Naive thymus-derived CD4-positive, alpha-beta T cell (primary cell): ENCODE data around the gene RUNX3. TPM values are rescaled to one million over a fixed set of nuclear protein-coding genes. Genes with fewer than 3 reads are reported as not detected.
A peak's percentile ranks its signal among the peaks of the same experiment; 100 is the strongest.
"Not testable (repeated sequence)": the region's sequence is repeated elsewhere in the genome, so short reads cannot be mapped to it uniquely, and the experiment has no call there.

Experiments
- ATAC-seq: fragments of 150-1000 bp; cut with Tn5 transposase; 2 replicates; pipeline ENCODE4 v1.10.0; 2021; ENCODE audit warnings: mild to moderate bottlenecking, moderate library complexity
- CTCF ChIA-PET: fragments of 350-600 bp; sonication (Branson Sonifier 250); formaldehyde crosslinking; loops from one replicate; lab custom pipeline; 2021; ENCODE audit warnings: antibody characterized with exemption; lab: Charles Lee
- POLR2A ChIA-PET: fragments of 350-600 bp; sonication (Branson Sonifier 250); formaldehyde crosslinking; loops from one replicate; lab custom pipeline; 2021; ENCODE audit warnings: antibody characterized with exemption, inconsistent platforms; lab: Charles Lee
- DNase-seq, 9 donors: peaks; one replicate each; pipeline versions ENCODE4 v3.0.0 to v3.0.0-alpha.2; 2020 to 2022; ENCODE audit warnings: mixed read lengths in 1 of 9
- H3K27ac ChIP-seq: one replicate; pipeline ENCODE4 v1.7.0; 2013; ENCODE audit warnings: mild to moderate bottlenecking, low read depth, low read length, moderate library complexity
- H3K27me3 ChIP-seq, 2 donors: one replicate each; pipeline ENCODE4 v1.7.0; 2013; ENCODE audit warnings: low read length in 2 of 2, mild to moderate bottlenecking in 2 of 2, moderate library complexity in 2 of 2; ENCODE audit not compliant: control insufficient read depth in 2 of 2, insufficient read depth in 2 of 2
- H3K36me3 ChIP-seq, 3 experiments: 1 replicate in 2 of 3; 2 replicates in 1 of 3; pipeline ENCODE4 v1.7.0; 2013; ENCODE audit warnings: low read length in 3 of 3, mild to moderate bottlenecking in 3 of 3, moderate library complexity in 1 of 3; ENCODE audit not compliant: insufficient read depth in 3 of 3, control insufficient read depth in 2 of 3
- H3K4me1 ChIP-seq, 2 donors: one replicate each; pipeline ENCODE4 v1.7.0; 2013; ENCODE audit warnings: low read length in 2 of 2, mild to moderate bottlenecking in 2 of 2, moderate library complexity in 1 of 2; ENCODE audit not compliant: control insufficient read depth in 2 of 2, insufficient read depth in 2 of 2
- H3K4me3 ChIP-seq: 2 replicates; pipeline ENCODE4 v1.7.0; 2013; ENCODE audit warnings: mild to moderate bottlenecking, low read length
- H3K9me3 ChIP-seq, 3 experiments: 1 replicate in 2 of 3; 2 replicates in 1 of 3; pipeline ENCODE4 v1.7.0; 2013; ENCODE audit warnings: low read length in 3 of 3; ENCODE audit not compliant: control insufficient read depth in 2 of 3
- H3K27ac Mint-ChIP-seq, 9 donors: one replicate each; pipeline ENCODE4 v1.8.0; 2020 to 2022; ENCODE audit warnings: mixed read lengths in 9 of 9, mild to moderate bottlenecking in 8 of 9, moderate library complexity in 5 of 9, inconsistent platforms in 2 of 9
- H3K27me3 Mint-ChIP-seq, 5 donors: one replicate each; pipeline ENCODE4 v1.8.0; 2021 to 2022; ENCODE audit warnings: mixed read lengths in 5 of 5, mild to moderate bottlenecking in 1 of 5
- H3K36me3 Mint-ChIP-seq, 5 donors: one replicate each; pipeline ENCODE4 v1.8.0; 2020 to 2022; ENCODE audit warnings: mixed read lengths in 5 of 5, mild to moderate bottlenecking in 3 of 5, inconsistent platforms in 1 of 5
- H3K4me1 Mint-ChIP-seq, 7 donors: one replicate each; pipeline ENCODE4 v1.8.0; 2020 to 2022; ENCODE audit warnings: mixed read lengths in 7 of 7, mild to moderate bottlenecking in 3 of 7, inconsistent platforms in 1 of 7
- H3K4me3 Mint-ChIP-seq, 10 donors: one replicate each; pipeline ENCODE4 v1.8.0; 2020 to 2022; ENCODE audit warnings: mild to moderate bottlenecking in 10 of 10, mixed read lengths in 10 of 10, moderate library complexity in 6 of 10, inconsistent platforms in 2 of 10
- H3K9me3 Mint-ChIP-seq, 11 donors: one replicate each; pipeline ENCODE4 v1.8.0; 2020 to 2022; ENCODE audit warnings: mixed read lengths in 11 of 11, mild to moderate bottlenecking in 4 of 11, inconsistent platforms in 1 of 11, moderate library complexity in 1 of 11
- intact Hi-C, 2 donors: fragments of 100-400 bp; cut with micrococcal nuclease; formaldehyde crosslinking; loops; one replicate each; pipeline ENCODE4 v1.15.1; 2023
- polyA plus RNA-seq, 2 donors: library from polyadenylated mRNA; unstranded; fragments of 300-500 nt; fragmentation: Illumina TruSeq; gene quantifications; one replicate each; pipeline ENCODE4 v1.2.3, GENCODE V29; 2021
- total RNA-seq, 6 experiments: library from RNA in 5 of 6; stranded (reverse) in 5 of 6; gene quantifications; 1 replicate in 5 of 6; 2 replicates in 1 of 6; pipeline ENCODE4 v1.2.3 and lab custom pipeline; 2021 to 2026

RUNX3 gene
- 100 to 1,000 TPM in 2 of 5 experiments, 10 to 100 TPM in 3; 71.4 to 135 (median 96.9) TPM for total RNA-seq
- 10 to 100 TPM; 14.2 to 25.8 TPM for polyA plus RNA-seq
- 115 reads per million, percentile 87 among the genes with 10 or more reads in this experiment for total RNA-seq (lab: John Stamatoyannopoulos, UW)

DNA sequence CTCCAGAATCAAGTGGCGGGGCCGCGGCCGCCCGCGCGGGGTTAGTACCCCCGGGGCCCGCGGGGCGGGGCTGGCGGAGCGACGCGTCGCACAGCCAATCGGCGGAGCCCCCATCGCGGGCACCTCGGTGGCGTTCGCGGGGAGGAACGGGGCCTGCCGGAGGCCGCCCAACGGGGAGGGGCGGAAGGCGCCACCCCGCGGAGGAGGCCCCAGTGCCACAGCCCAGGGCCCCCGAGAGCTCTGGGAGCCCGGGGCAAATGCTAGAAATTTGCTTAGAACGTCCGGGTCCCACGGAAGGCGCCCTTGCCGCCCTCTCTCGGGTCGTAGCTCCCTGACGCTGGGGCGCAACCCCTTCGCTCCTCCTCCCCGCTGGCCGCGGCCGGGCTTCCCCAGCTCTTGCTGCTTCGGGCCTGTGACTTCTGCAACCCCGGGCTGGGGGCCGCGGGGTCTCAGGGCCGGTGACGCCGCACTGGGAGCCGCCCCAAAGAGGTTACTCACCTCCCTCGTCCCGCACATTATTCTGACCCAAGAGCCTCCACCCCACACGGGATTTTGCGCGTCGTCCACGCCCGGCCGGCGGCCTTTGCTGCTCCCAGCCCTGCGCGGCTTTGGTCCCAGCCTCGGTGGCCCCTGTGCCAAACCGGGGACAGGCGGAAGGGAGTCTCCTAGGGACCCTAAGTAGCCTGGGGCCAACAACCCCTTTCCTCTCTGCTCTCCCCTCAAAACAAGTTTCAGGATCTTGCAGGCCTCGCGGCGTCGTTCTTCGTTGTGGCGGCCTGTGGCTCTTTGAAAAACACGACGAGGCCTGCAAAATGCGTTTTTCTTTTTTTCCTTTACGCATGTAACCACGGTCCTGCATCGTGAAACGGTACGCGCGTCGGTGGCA lies at the start of gene RUNX3:
Gene RUNX3, minus strand, starts transcription at position 17 of the 886 bp plus-strand sequence. CDS start 408 bp downstream, outside the sequence.
- Mint-ChIP-seq H3K4me1 (peaks cover 21 to 65% (median 51%) of the 10 kb centered on the region in 7 donors), H3K27me3 (no peaks in the 10 kb centered on the region), H3K4me3 (peak within 1 kb of the TSS; percentile 85 to 98 (median 96)), H3K36me3 (peaks cover 0 to 22% (median 4%) of the 10 kb centered on the region in 5 donors), H3K27ac (peak within 1 kb of the TSS; percentile 71 to 98 (median 97)), H3K9me3 (peaks cover 0 to 2% (median 0%) of the 10 kb centered on the region in 11 donors)
- H3K4me3 ChIP-seq: peak within 1 kb of the TSS; percentile 91
- H3K27ac ChIP-seq: peak within 1 kb of the TSS; percentile 96
- H3K36me3 ChIP-seq: peaks cover 0 to 31% (median 5%) of the 10 kb centered on the region in 3 experiments
- ATAC-seq (peak; percentile 90), DNase-seq (peak; percentile 87 to 94 (median 92))
- no peaks in the 10 kb centered on the region for H3K27me3 ChIP-seq
- ChIA-PET POLR2A (interaction anchor here (0.6 to 5.1 kb wide), 23 partner anchors 10 to 185 kb away, joined by 3 to 24 read pairs (median 5); partner anchors contain the start of gene CLIC4), CTCF (interaction anchor here (1.0 to 14.1 kb wide), 7 partner anchors 9 to 105 kb away, joined by 3 to 135 read pairs (median 6); no protein-coding TSS in a partner anchor)
- no peaks in the 10 kb centered on the region for H3K9me3 ChIP-seq
- intact Hi-C loops: loop anchor here (1.0 kb wide), 8 partner anchors 19 to 287 kb away; partner anchors contain the start of genes CLIC4 (in 1 of the 2) and SRRM1 (in 1 of the 2)
- H3K4me1 ChIP-seq: peaks cover 37 to 43% of the 10 kb centered on the region in 2 donors

DNA sequence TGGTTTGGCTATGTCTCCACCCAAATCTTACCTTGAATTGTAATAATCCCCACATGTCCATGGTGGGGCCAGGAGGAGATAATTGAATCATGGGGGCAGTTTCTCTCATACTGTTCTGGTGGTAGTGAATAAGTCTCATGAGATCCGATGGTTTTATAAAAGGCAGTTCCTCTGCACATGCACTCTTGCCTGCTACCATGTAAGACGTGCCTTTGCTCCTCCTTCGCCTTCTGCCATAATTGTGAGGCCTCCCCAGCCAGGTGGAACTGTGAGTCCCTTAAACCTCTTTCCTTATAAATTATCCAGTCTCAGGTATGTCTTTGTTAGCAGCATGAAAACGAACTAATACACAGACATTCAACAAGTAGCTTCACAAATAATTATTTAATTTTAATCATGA lies 49.2 kb upstream of the RUNX3 start:
- H3K27ac ChIP-seq, ATAC-seq, DNase-seq, H3K27me3 Mint-ChIP-seq, H3K4me3 ChIP-seq, intact Hi-C loops, H3K27me3 ChIP-seq, H3K36me3 ChIP-seq: not testable (repeated sequence)
- H3K9me3 ChIP-seq: peaks cover 0 to 23% (median 13%) of the 10 kb centered on the region in 3 experiments
- POLR2A ChIA-PET: interaction anchor here (0.6 to 2.0 kb wide), 7 partner anchors 9 to 50 kb away, joined by 3 to 6 read pairs (median 4); no protein-coding TSS in a partner anchor
- peaks cover 57 to 82% (median 78%) of the 10 kb centered on the region in 7 donors for H3K4me1 Mint-ChIP-seq
- peaks cover 26 to 59% of the 10 kb centered on the region in 2 donors for H3K4me1 ChIP-seq
- H3K36me3 Mint-ChIP-seq: peaks cover 0 to 31% (median 19%) of the 10 kb centered on the region in 5 donors
- peak overlapping the region in 3 of 10 donors; percentile 26 to 56 (median 27) for H3K4me3 Mint-ChIP-seq
- CTCF ChIA-PET: interaction anchor here (0.9 to 1.5 kb wide), 4 partner anchors 10 to 58 kb away, joined by 3 to 7 read pairs (median 5); no protein-coding TSS in a partner anchor
- peaks cover 6 to 32% (median 21%) of the 10 kb centered on the region in 11 donors for H3K9me3 Mint-ChIP-seq
- H3K27ac Mint-ChIP-seq: peak overlapping the region in 8 of 9 donors; percentile 58 to 89 (median 72)

DNA sequence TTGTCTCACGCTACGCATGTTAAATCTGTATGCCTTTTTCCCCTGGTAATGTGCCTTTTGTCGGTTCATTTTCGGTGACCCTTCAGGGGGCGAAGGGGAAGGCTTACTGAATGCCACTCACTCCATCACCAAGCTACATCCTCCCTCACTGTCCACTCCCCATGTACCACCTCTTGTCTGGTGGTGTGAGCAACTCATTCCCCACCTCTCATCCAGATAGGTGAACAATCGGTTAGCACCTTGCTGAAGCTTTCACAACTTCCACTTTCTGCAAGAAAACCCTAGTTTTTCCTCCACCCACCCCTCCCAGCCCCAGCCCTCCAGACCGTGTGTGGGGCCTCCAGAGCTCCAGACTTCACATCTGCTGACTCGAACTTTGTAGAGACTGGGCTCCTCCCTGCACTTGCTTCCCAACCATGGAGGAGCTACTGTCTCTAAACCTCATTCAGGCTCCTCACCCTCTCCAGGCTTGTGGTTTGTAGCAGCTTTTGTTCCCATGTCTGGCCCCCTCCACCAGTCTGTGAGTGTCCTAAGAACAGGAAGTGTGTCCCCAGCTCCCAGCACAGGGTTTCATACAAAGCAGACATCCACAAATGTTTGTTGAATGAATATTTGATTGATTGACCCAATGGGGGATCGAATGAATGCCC lies 48.4 kb upstream of the RUNX3 start:
- H3K27me3 Mint-ChIP-seq: no peaks in the 10 kb centered on the region
- H3K36me3 ChIP-seq: no peaks in the 10 kb centered on the region
- H3K27ac ChIP-seq: no peak overlapping the region
- H3K9me3 Mint-ChIP-seq: peaks cover 7 to 34% (median 21%) of the 10 kb centered on the region in 11 donors
- no peak for DNase-seq
- H3K4me1 ChIP-seq: peaks cover 19 to 51% of the 10 kb centered on the region in 2 donors
- H3K9me3 ChIP-seq: peaks cover 0 to 23% (median 13%) of the 10 kb centered on the region in 3 experiments
- H3K36me3 Mint-ChIP-seq: peaks cover 0 to 35% (median 19%) of the 10 kb centered on the region in 5 donors
- intact Hi-C loops: no loop called here
- H3K4me1 Mint-ChIP-seq: peaks cover 50 to 78% (median 75%) of the 10 kb centered on the region in 7 donors
- peak overlapping the region; percentile 24 to 89 (median 71) for H3K27ac Mint-ChIP-seq
- ChIA-PET CTCF (interaction anchor here (0.9 to 1.1 kb wide), 2 partner anchors 9 to 59 kb away, joined by 4 to 7 read pairs; no protein-coding TSS in a partner anchor), POLR2A (interaction anchor here (1.1 to 2.0 kb wide), 6 partner anchors 8 to 19 kb away, joined by 3 to 6 read pairs (median 4); no protein-coding TSS in a partner anchor)
- H3K27me3 ChIP-seq: no peaks in the 10 kb centered on the region
- peak; percentile 13 for ATAC-seq
- H3K4me3 ChIP-seq: no peak overlapping the region
- peak overlapping the region in 4 of 10 donors; percentile 13 to 56 (median 26) for H3K4me3 Mint-ChIP-seq

DNA sequence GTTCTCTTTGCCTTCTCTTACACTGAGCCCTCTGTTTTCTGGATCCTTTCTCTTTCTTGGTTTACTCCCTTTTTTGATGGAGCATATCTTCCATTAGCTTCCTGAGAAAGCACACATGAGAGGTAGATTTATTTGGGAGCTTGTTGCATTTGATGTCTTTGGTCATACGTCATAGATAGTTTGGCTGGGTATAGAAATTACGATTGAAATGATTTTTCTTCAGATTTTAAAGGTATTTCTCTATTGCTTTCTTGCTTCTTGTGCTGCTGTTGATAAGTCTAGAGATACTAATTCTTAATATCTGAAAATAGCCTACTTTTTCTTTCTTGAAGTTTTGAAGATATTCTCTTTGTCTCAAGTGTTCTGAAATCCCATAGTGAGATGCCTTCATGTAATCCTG lies 45.3 kb upstream of the RUNX3 start:
- POLR2A ChIA-PET: interaction anchor here (1.5 to 7.4 kb wide), 3 partner anchors 13 to 62 kb away, joined by 4 to 58 read pairs (median 11); no protein-coding TSS in a partner anchor
- Mint-ChIP-seq H3K9me3 (peaks cover 7 to 34% (median 23%) of the 10 kb centered on the region in 11 donors), H3K4me3 (peak overlapping the region in 1 of 10 donors; percentile 23), H3K36me3 (peaks cover 0 to 42% (median 19%) of the 10 kb centered on the region in 5 donors), H3K27me3 (no peaks in the 10 kb centered on the region), H3K27ac (peak overlapping the region in 1 of 9 donors; percentile 17), H3K4me1 (peaks cover 44 to 77% (median 74%) of the 10 kb centered on the region in 7 donors)
- no peak overlapping the region for H3K27ac ChIP-seq
- no peaks in the 10 kb centered on the region for H3K27me3 ChIP-seq
- ATAC-seq (no peak), DNase-seq (no peak)
- intact Hi-C loops: no loop called here
- peaks cover 10 to 47% of the 10 kb centered on the region in 2 donors for H3K4me1 ChIP-seq
- peaks cover 0 to 23% (median 13%) of the 10 kb centered on the region in 3 experiments for H3K9me3 ChIP-seq
- no peak overlapping the region for H3K4me3 ChIP-seq
- CTCF ChIA-PET: interaction anchor here (1.0 to 2.1 kb wide), 3 partner anchors 53 to 64 kb away, joined by 3 to 8 read pairs (median 4); no protein-coding TSS in a partner anchor
- H3K36me3 ChIP-seq: no peaks in the 10 kb centered on the region

DNA sequence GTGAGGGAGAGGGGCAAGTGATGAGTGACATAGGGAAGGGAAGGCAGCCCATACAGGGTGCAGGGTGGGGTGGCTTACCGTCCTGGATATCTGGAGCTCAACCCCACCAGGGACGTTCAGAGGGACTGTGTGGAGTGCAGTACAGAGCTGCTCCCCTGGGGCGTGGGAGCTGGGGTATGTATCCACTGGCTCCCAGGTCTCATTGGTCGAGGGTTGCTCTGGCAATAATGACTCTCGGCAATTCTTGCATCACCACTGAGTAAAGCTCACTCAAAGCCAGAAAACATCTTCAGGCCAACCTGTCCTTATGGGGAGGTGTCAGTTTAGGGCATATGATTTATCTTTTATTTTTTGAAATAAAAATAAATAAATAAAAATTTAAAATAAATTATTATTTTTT lies 43.2 kb upstream of the RUNX3 start:
- H3K27ac Mint-ChIP-seq: peak overlapping the region in 1 of 9 donors; percentile 74

More for the DNA sequence above, 43.2 kb upstream of the RUNX3 start:
- peaks cover 34 to 74% (median 69%) of the 10 kb centered on the region in 7 donors for H3K4me1 Mint-ChIP-seq
- Histone ChIP-seq H3K9me3 (peaks cover 0 to 23% (median 13%) of the 10 kb centered on the region in 3 experiments), H3K4me1 (peaks cover 10 to 43% of the 10 kb centered on the region in 2 donors), H3K27me3 (no peaks in the 10 kb centered on the region), H3K4me3 (no peak overlapping the region), H3K36me3 (no peaks in the 10 kb centered on the region), H3K27ac (no peak overlapping the region)
- ChIA-PET CTCF (interaction anchor here (2.3 kb wide), 1 partner anchor 49 kb away, joined by 11 read pairs; no protein-coding TSS in a partner anchor), POLR2A (interaction anchor here (1.2 to 7.4 kb wide), 6 partner anchors 8 to 50 kb away, joined by 4 to 58 read pairs (median 8); no protein-coding TSS in a partner anchor)
- H3K27me3 Mint-ChIP-seq: no peaks in the 10 kb centered on the region
- H3K9me3 Mint-ChIP-seq: peaks cover 7 to 34% (median 23%) of the 10 kb centered on the region in 11 donors
- H3K36me3 Mint-ChIP-seq: peaks cover 0 to 40% (median 19%) of the 10 kb centered on the region in 5 donors
- DNase-seq (no peak), ATAC-seq (no peak)
- intact Hi-C loops: no loop called here
- no peak overlapping the region for H3K4me3 Mint-ChIP-seq
